Mammary epithelial cell (primary cell): ENCODE results near the gene ZNF414.

Experiments
- CTCF ChIP-seq, 2 donors: IDR thresholded peaks in 1 of 2; conservative IDR thresholded peaks in 1 of 2; 2 replicates each; pipeline ENCODE4 v1.5.1; 2011 to 2012; ENCODE audit warnings: inconsistent platforms in 2 of 2, low read length in 2 of 2, mild to moderate bottlenecking in 2 of 2, control low read depth in 1 of 2, low read depth in 1 of 2; ENCODE audit not compliant: insufficient read depth in 1 of 2; ENCODE audit errors: extremely low read depth in 1 of 2
- EZH2 ChIP-seq: IDR thresholded peaks from 2 replicates; pipeline ENCODE4 v1.6.1; 2012; ENCODE audit warnings: low read length, inconsistent platforms, borderline replicate concordance

- TF ChIP-seq CTCF (conservative IDR thresholded peaks at IDR 0.05 in 1 of 2, IDR thresholded peaks at IDR 0.05 in 1 of 2; ENCODE audit: extremely low read depth in 1 of 2, insufficient read depth in 1 of 2, low read depth in 1 of 2, low read length in 2 of 2) (no peak), EZH2 (no peak)
These were observed 15.5 kb upstream of the ZNF414 start for GRCh38 chr19:8529369-8530006.
